Stromal cell of bone marrow (primary cell): Measurements from ENCODE around the gene FYB2.

ENCODE experiments used
- DNase-seq: peaks from one replicate; pipeline ENCODE4 v3.0.0-alpha.2; 2012; ENCODE audit warnings: low read depth

Gene FYB2

GRCh38 chr1:56819387-56819899, at the start of gene FYB2:
Gene FYB2, minus strand, starts transcription at chr1:56819404. Its CDS starts 114 bp downstream, at chr1:56819290.
- DNase-seq = no peak

- no peak for DNase-seq
These were observed 49.6 kb upstream of the FYB2 start for GRCh38 chr1:56868761-56869160.

GRCh38 chr1:56867491-56867890, 48.3 kb upstream of the FYB2 start:
- no peak for DNase-seq

GRCh38 chr1:56866656-56867055, 47.5 kb upstream of the FYB2 start:
- peak; percentile 79 for DNase-seq

- DNase-seq = no peak
These were observed 45.2 kb upstream of the FYB2 start for GRCh38 chr1:56864430-56864829.

GRCh38 chr1:56863265-56863992, 44.2 kb upstream of the FYB2 start:
- DNase-seq = no peak

GRCh38 chr1:56859287-56859686, 40.1 kb upstream of the FYB2 start:
- no peak for DNase-seq

- no peak for DNase-seq
These were observed 37.0 kb upstream of the FYB2 start for GRCh38 chr1:56856186-56856585.

GRCh38 chr1:56855190-56855589, 36.0 kb upstream of the FYB2 start:
- DNase-seq = no peak

- DNase-seq = no peak
These were observed 35.4 kb upstream of the FYB2 start, which contains the start of gene C8A for GRCh38 chr1:56854521-56855099. Gene C8A, plus strand, starts transcription at chr1:56854797. Its CDS starts 105 bp downstream, at chr1:56854902.

- no peak for DNase-seq
These were observed 33.3 kb upstream of the FYB2 start for GRCh38 chr1:56852476-56852875.

GRCh38 chr1:56850922-56851321, 31.7 kb upstream of the FYB2 start:
- no peak for DNase-seq

- DNase-seq = no peak
These were observed 31.2 kb upstream of the FYB2 start for GRCh38 chr1:56850411-56850810.

GRCh38 chr1:56849750-56850149, 30.5 kb upstream of the FYB2 start:
- no peak for DNase-seq

GRCh38 chr1:56845343-56845742, 26.1 kb upstream of the FYB2 start:
- DNase-seq = no peak

GRCh38 chr1:56844545-56845136, 25.4 kb upstream of the FYB2 start:
- no peak for DNase-seq

GRCh38 chr1:56843544-56843943, 24.3 kb upstream of the FYB2 start:
- DNase-seq = no peak

- DNase-seq = no peak
These were observed 19.6 kb upstream of the FYB2 start for GRCh38 chr1:56838759-56839158.

GRCh38 chr1:56837244-56837939, 18.2 kb upstream of the FYB2 start:
- no peak for DNase-seq

- DNase-seq = no peak
These were observed 17.2 kb upstream of the FYB2 start for GRCh38 chr1:56836359-56836758.

- no peak for DNase-seq
These were observed 16.5 kb upstream of the FYB2 start for GRCh38 chr1:56835657-56836056.

GRCh38 chr1:56834137-56834900, 15.1 kb upstream of the FYB2 start:
- DNase-seq = no peak
